Liver (tissue), 9 donors: Measurements from ENCODE around the gene CTXN2. TPM values are rescaled to one million over a fixed set of nuclear protein-coding genes. Genes with fewer than 3 reads are reported as not detected.

Experiments
- DNase-seq: peaks from one replicate; pipeline ENCODE4 v3.0.0-alpha.2; 2017; ENCODE audit warnings: low spot score
- H3K27ac ChIP-seq, 2 donors: one replicate each; pipeline ENCODE4 v1.7.0; 2013; ENCODE audit warnings: inconsistent platforms in 2 of 2, low read length in 2 of 2, control low read depth in 1 of 2, low read depth in 1 of 2, mild to moderate bottlenecking in 1 of 2
- H3K27me3 ChIP-seq, 4 donors: one replicate each; pipeline versions ENCODE4 v1.6.1 to v1.7.0; 2013; ENCODE audit warnings: low read length in 3 of 4, inconsistent platforms in 1 of 4, mild to moderate bottlenecking in 1 of 4, moderate library complexity in 1 of 4; ENCODE audit not compliant: control insufficient read depth in 4 of 4, insufficient read depth in 4 of 4
- H3K36me3 ChIP-seq, 4 donors: one replicate each; pipeline versions ENCODE4 v1.6.1 to v1.7.0; 2013; ENCODE audit warnings: low read length in 3 of 4, mild to moderate bottlenecking in 3 of 4, low read depth in 1 of 4, moderate library complexity in 1 of 4; ENCODE audit not compliant: control insufficient read depth in 4 of 4, insufficient read depth in 3 of 4
- H3K4me1 ChIP-seq, 4 donors: one replicate each; pipeline versions ENCODE4 v1.6.1 to v1.7.0; 2013; ENCODE audit warnings: low read length in 3 of 4, mild to moderate bottlenecking in 3 of 4, moderate library complexity in 1 of 4; ENCODE audit not compliant: control insufficient read depth in 4 of 4, insufficient read depth in 4 of 4
- H3K4me3 ChIP-seq, 3 donors: one replicate each; pipeline versions ENCODE4 v1.6.1 to v1.7.0; 2013; ENCODE audit warnings: low read length in 3 of 3, control low read depth in 1 of 3, low read depth in 1 of 3, mild to moderate bottlenecking in 1 of 3
- H3K9ac ChIP-seq, 2 donors: one replicate each; pipeline ENCODE4 v1.7.0; 2013; ENCODE audit warnings: low read length in 2 of 2, mild to moderate bottlenecking in 2 of 2, moderate library complexity in 2 of 2, control low read depth in 1 of 2, low read depth in 1 of 2
- H3K9me3 ChIP-seq, 4 donors: one replicate each; pipeline versions ENCODE4 v1.6.1 to v1.7.0; 2013; ENCODE audit warnings: low read length in 3 of 4; ENCODE audit not compliant: control insufficient read depth in 4 of 4
- EGR1 ChIP-seq, 2 donors: IDR thresholded peaks; 2 replicates each; pipeline ENCODE4 v1.6.1; 2016 to 2018; ENCODE audit warnings: antibody characterized with exemption in 2 of 2, low read depth in 2 of 2
- FOXA1 ChIP-seq: IDR thresholded peaks from 2 replicates; pipeline ENCODE4 v1.6.1; 2016; ENCODE audit warnings: antibody characterized with exemption
- FOXA2 ChIP-seq: IDR thresholded peaks from 2 replicates; pipeline ENCODE4 v1.6.1; 2016; ENCODE audit warnings: antibody characterized with exemption
- GABPA ChIP-seq, 2 donors: IDR thresholded peaks in 1 of 2; conservative IDR thresholded peaks in 1 of 2; 2 replicates each; pipeline ENCODE4 v1.6.1; 2016; ENCODE audit warnings: antibody characterized with exemption in 2 of 2, mild to moderate bottlenecking in 1 of 2, moderate library complexity in 1 of 2
- HNF4A ChIP-seq, 2 donors: conservative IDR thresholded peaks; 2 replicates each; pipeline ENCODE4 v1.6.1; 2016; ENCODE audit warnings: antibody characterized with exemption in 2 of 2, mild to moderate bottlenecking in 2 of 2
- HNF4G ChIP-seq: IDR thresholded peaks from 2 replicates; pipeline ENCODE4 v1.6.1; 2016; ENCODE audit warnings: antibody characterized with exemption
- JUND ChIP-seq, 2 donors: IDR thresholded peaks; 2 replicates each; pipeline ENCODE4 v1.6.1; 2016; ENCODE audit warnings: antibody characterized with exemption in 2 of 2
- RAD21 ChIP-seq, 2 donors: IDR thresholded peaks; 2 replicates each; pipeline ENCODE4 v1.6.1; 2016; ENCODE audit warnings: antibody characterized with exemption in 2 of 2, mild to moderate bottlenecking in 2 of 2
- RXRA ChIP-seq, 2 donors: IDR thresholded peaks; 2 replicates each; pipeline ENCODE4 v1.6.1; 2017 to 2018; ENCODE audit warnings: antibody characterized with exemption in 2 of 2, mild to moderate bottlenecking in 1 of 2
- SP1 ChIP-seq: IDR thresholded peaks from 2 replicates; pipeline ENCODE4 v1.6.1; 2018; ENCODE audit warnings: antibody characterized with exemption, mild to moderate bottlenecking
- TAF1 ChIP-seq: conservative IDR thresholded peaks from 2 replicates; pipeline ENCODE4 v1.6.1; 2016; ENCODE audit warnings: antibody characterized with exemption, mild to moderate bottlenecking
- YY1 ChIP-seq: IDR thresholded peaks from 2 replicates; pipeline ENCODE4 v1.6.1; 2016; ENCODE audit warnings: antibody characterized with exemption, mild to moderate bottlenecking
- WGBS: extraction: QIAGEN DNeasy Blood & Tissue Kit; methylation state at CpG from one replicate; pipeline ENCODE4 v1.1.7; 2013; 5-methylcytosine and 5-hydroxymethylcytosine counted together
- polyA plus RNA-seq, 2 donors: library from polyadenylated mRNA; stranded (reverse) in 1 of 2; unstranded in 1 of 2; fragments of 200-250 nt in 1 of 2; fragments of >200 nt in 1 of 2; fragmentation: Nextera tagmentation in 1 of 2; extraction: Ambion mirVana in 1 of 2; gene quantifications; one replicate each; pipeline versions ENCODE4 v1.2.1 to v1.2.3, GENCODE V29; 2013 to 2015
- total RNA-seq, 2 donors: library from RNA; depleted of rRNA; stranded (reverse); fragments of >200 nt; gene quantifications; one replicate each; pipeline ENCODE4 v1.2.3, GENCODE V29; 2014
- TF ChIP-seq, protein P1 (sequence below): IDR thresholded peaks from 2 replicates; pipeline ENCODE4 v1.6.1; 2016; ENCODE audit warnings: antibody characterized with exemption
- TF ChIP-seq, protein P2 (sequence below): IDR thresholded peaks from 2 replicates; pipeline ENCODE4 v1.6.1; 2016; ENCODE audit warnings: antibody characterized with exemption, mild to moderate bottlenecking
- TF ChIP-seq, protein P3 (sequence below): IDR thresholded peaks from 2 replicates; pipeline ENCODE4 v1.6.1; 2016; ENCODE audit warnings: antibody characterized with exemption
- TF ChIP-seq, protein P4 (sequence below): IDR thresholded peaks from 2 replicates; pipeline ENCODE4 v1.6.1; 2016; ENCODE audit warnings: antibody characterized with exemption
- TF ChIP-seq, protein P5 (sequence below): fragments of 150-350 bp; IDR thresholded peaks from 2 replicates; pipeline ENCODE4 v1.5.1; 2017; ENCODE audit warnings: improper control_type of control experiment, low read depth, low read length; ENCODE audit not compliant: missing input control
- donor health status: healthy.
- donor health status: healthy.
- donor health status: healthy.
- donor health status: healthy.
- donor health status: healthy.

CTXN2 gene
- total and polyA plus RNA-seq, 4 donors: not detected

DNA sequence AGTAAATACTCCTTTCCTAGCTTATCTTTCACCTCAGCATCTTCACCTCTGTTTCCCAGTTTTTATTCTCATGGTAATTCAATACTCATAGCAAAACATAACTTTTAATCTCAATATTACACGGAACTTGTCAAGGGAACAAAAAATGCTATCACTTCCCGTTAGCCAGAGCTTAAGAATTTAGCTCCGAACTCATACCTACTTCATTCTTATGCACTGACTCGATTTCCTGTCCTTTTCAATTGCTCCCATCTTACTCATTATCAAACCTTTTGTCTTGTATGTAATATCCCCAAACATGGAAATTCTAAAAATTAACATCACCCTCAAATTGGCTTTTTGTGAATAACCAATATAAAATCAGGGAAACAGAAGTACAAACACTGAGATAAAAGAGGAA is 41.6 kb upstream of the CTXN2 start:
- Histone ChIP-seq H3K9ac (no peak overlapping the region), H3K27me3 (no peaks in the 10 kb centered on the region), H3K36me3 (no peaks in the 10 kb centered on the region), H3K27ac (no peak overlapping the region), H3K4me3 (no peak overlapping the region), H3K9me3 (no peaks in the 10 kb centered on the region), H3K4me1 (no peaks in the 10 kb centered on the region)
- no peak for DNase-seq
- TF ChIP-seq TAF1 (no peak), GABPA (IDR thresholded peaks at IDR 0.05 in 1 of 2, conservative IDR thresholded peaks at IDR 0.05 in 1 of 2) (no peak), FOXA2 (no peak), FOXA1 (no peak), RXRA (IDR thresholded peaks at IDR 0.05) (no peak), EGR1 (IDR thresholded peaks at IDR 0.05; ENCODE audit: low read depth in 2 of 2) (no peak), YY1 (no peak), JUND (IDR thresholded peaks at IDR 0.05) (no peak), HNF4G (no peak), SP1 (no peak), HNF4A (conservative IDR thresholded peaks at IDR 0.05) (no peak), RAD21 (IDR thresholded peaks at IDR 0.05) (no peak)
- TF ChIP-seq, protein P1, sequence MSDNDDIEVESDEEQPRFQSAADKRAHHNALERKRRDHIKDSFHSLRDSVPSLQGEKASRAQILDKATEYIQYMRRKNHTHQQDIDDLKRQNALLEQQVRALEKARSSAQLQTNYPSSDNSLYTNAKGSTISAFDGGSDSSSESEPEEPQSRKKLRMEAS: no peak
- TF ChIP-seq, protein P2, sequence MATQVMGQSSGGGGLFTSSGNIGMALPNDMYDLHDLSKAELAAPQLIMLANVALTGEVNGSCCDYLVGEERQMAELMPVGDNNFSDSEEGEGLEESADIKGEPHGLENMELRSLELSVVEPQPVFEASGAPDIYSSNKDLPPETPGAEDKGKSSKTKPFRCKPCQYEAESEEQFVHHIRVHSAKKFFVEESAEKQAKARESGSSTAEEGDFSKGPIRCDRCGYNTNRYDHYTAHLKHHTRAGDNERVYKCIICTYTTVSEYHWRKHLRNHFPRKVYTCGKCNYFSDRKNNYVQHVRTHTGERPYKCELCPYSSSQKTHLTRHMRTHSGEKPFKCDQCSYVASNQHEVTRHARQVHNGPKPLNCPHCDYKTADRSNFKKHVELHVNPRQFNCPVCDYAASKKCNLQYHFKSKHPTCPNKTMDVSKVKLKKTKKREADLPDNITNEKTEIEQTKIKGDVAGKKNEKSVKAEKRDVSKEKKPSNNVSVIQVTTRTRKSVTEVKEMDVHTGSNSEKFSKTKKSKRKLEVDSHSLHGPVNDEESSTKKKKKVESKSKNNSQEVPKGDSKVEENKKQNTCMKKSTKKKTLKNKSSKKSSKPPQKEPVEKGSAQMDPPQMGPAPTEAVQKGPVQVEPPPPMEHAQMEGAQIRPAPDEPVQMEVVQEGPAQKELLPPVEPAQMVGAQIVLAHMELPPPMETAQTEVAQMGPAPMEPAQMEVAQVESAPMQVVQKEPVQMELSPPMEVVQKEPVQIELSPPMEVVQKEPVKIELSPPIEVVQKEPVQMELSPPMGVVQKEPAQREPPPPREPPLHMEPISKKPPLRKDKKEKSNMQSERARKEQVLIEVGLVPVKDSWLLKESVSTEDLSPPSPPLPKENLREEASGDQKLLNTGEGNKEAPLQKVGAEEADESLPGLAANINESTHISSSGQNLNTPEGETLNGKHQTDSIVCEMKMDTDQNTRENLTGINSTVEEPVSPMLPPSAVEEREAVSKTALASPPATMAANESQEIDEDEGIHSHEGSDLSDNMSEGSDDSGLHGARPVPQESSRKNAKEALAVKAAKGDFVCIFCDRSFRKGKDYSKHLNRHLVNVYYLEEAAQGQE: no peak
- TF ChIP-seq, protein P3, sequence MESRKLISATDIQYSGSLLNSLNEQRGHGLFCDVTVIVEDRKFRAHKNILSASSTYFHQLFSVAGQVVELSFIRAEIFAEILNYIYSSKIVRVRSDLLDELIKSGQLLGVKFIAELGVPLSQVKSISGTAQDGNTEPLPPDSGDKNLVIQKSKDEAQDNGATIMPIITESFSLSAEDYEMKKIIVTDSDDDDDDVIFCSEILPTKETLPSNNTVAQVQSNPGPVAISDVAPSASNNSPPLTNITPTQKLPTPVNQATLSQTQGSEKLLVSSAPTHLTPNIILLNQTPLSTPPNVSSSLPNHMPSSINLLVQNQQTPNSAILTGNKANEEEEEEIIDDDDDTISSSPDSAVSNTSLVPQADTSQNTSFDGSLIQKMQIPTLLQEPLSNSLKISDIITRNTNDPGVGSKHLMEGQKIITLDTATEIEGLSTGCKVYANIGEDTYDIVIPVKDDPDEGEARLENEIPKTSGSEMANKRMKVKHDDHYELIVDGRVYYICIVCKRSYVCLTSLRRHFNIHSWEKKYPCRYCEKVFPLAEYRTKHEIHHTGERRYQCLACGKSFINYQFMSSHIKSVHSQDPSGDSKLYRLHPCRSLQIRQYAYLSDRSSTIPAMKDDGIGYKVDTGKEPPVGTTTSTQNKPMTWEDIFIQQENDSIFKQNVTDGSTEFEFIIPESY: no peak
- TF ChIP-seq, protein P4, sequence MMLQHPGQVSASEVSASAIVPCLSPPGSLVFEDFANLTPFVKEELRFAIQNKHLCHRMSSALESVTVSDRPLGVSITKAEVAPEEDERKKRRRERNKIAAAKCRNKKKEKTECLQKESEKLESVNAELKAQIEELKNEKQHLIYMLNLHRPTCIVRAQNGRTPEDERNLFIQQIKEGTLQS: no peak
- 80% methylated on average over 4 of the region's 4 CpGs for WGBS

DNA sequence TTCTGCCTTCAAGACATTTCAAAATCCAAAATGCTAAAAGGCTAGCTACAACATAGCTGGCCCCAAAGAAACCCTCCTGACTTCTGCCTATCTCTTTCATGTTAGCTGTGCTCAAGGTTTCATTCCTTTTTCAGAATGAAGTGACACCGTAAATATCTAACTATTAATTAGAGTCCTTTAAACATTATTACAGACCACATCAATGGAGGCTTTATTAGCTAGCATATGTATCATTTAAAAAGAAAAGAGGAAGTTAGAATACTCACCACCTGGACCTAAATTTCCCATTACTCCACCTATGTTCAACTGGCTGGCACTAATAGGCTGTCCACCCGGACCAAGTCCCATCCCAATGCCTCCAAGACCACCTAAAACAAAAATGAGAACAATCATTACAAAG is 37.9 kb upstream of the CTXN2 start:
- Histone ChIP-seq H3K27ac (no peak overlapping the region), H3K36me3 (no peaks in the 10 kb centered on the region), H3K4me1 (no peaks in the 10 kb centered on the region), H3K27me3 (no peaks in the 10 kb centered on the region), H3K4me3 (no peak overlapping the region), H3K9ac (no peak overlapping the region), H3K9me3 (no peaks in the 10 kb centered on the region)
- no peak for DNase-seq
- no peak for TF ChIP-seq EGR1 (IDR thresholded peaks at IDR 0.05; ENCODE audit: low read depth in 2 of 2)
- TF ChIP-seq, protein P5, sequence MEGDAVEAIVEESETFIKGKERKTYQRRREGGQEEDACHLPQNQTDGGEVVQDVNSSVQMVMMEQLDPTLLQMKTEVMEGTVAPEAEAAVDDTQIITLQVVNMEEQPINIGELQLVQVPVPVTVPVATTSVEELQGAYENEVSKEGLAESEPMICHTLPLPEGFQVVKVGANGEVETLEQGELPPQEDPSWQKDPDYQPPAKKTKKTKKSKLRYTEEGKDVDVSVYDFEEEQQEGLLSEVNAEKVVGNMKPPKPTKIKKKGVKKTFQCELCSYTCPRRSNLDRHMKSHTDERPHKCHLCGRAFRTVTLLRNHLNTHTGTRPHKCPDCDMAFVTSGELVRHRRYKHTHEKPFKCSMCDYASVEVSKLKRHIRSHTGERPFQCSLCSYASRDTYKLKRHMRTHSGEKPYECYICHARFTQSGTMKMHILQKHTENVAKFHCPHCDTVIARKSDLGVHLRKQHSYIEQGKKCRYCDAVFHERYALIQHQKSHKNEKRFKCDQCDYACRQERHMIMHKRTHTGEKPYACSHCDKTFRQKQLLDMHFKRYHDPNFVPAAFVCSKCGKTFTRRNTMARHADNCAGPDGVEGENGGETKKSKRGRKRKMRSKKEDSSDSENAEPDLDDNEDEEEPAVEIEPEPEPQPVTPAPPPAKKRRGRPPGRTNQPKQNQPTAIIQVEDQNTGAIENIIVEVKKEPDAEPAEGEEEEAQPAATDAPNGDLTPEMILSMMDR: no peak
- 86% methylated on average over 2 of the region's 2 CpGs for WGBS
